Measurements from ENCODE around the gene ZDHHC9. TPM values are rescaled to one million over a fixed set of nuclear protein-coding genes. Genes with fewer than 3 reads are reported as not detected.

The ZDHHC9 gene
- total and polyA plus RNA-seq, 9 of the 15 experiments (the other 6 are each of a cell fraction or from before 2014, with no cell fraction given): 6.8 to 22.4 (median 9.1) TPM

DNA sequence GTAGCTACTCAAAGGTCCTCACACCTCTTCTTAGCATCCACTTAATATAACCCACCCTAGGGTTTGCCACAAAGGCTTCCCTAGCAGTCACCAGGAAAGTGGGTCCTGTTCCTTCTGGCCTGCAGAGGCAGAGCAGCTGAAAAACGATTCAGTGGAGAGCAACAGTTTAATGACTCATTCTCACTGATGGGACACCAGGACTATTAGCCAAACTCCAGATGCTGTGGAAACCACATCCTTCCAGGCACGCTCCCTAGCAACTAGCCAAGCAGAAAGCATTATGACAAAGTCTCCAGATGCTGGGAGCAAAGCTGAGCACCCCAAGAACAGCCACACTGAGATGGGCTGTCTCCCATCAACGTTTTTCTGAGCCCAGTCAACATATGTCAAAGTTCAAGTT is 32.0 kb upstream of the ZDHHC9 start:
- H3K27ac ChIP-seq (ENCODE audit: extremely low read depth, low read depth, low read length): no peak overlapping the region
- peaks cover 2 to 14% of the 10 kb centered on the region in 2 experiments; a peak in 2 of 5 replicates for H3K27me3 ChIP-seq (ENCODE audit: control insufficient read depth in 2 of 2, insufficient read depth in 2 of 2, low read length in 2 of 2)
- WGBS (ENCODE audit: insufficient coverage, low coverage, missing lambda C conversion rate): 0% methylated on average over 3 of the region's 3 CpGs
- in situ Hi-C loops (cut with MboI) (no loop called here), intact Hi-C loops (cut with micrococcal nuclease) (no loop called here)
- ChIA-PET CTCF (ENCODE audit: low intra/inter-chr PET ratio) (no interaction called here), POLR2A (no interaction called here)
- no peak overlapping the region for H2AFZ ChIP-seq (ENCODE audit: low read depth, low read length)
- TF ChIP-seq, protein P1, sequence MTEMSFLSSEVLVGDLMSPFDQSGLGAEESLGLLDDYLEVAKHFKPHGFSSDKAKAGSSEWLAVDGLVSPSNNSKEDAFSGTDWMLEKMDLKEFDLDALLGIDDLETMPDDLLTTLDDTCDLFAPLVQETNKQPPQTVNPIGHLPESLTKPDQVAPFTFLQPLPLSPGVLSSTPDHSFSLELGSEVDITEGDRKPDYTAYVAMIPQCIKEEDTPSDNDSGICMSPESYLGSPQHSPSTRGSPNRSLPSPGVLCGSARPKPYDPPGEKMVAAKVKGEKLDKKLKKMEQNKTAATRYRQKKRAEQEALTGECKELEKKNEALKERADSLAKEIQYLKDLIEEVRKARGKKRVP (CRISPR knock-in tag; IDR thresholded peaks at IDR 0.05): no peak
- TF ChIP-seq ELF1 (tag; IDR thresholded peaks at IDR 0.05) (no peak), POLR2AphosphoS5 (IDR thresholded peaks at IDR 0.05; ENCODE audit: control insufficient read depth, insufficient read depth, low read depth, low read length) (no peak), SMAD3 (CRISPR knock-in tag; conservative IDR thresholded peaks at IDR 0.05) (no peak), DPF2 (IDR thresholded peaks at IDR 0.05) (no peak), KDM1A (IDR thresholded peaks at IDR 0.05) (no peak), RAD51 (IDR thresholded peaks at IDR 0.05; ENCODE audit: borderline replicate concordance, low read depth) (no peak), ZNF830 (CRISPR knock-in tag; IDR thresholded peaks at IDR 0.05) (no peak), FIP1L1 (IDR thresholded peaks at IDR 0.05; ENCODE audit: low read depth, low read length, poor library complexity, severe bottlenecking) (no peak), MIER1 (IDR thresholded peaks at IDR 0.05; ENCODE audit: low read depth) (no peak), NFRKB (IDR thresholded peaks at IDR 0.05; ENCODE audit: low read depth) (no peak), RHOXF2B (CRISPR knock-in tag; conservative IDR thresholded peaks at IDR 0.05) (no peak), ZNF217 (CRISPR knock-in tag; IDR thresholded peaks at IDR 0.05) (no peak), PHF21A (IDR thresholded peaks at IDR 0.05; ENCODE audit: borderline replicate concordance, low read depth) (no peak), ZBED1 (IDR thresholded peaks at IDR 0.05) (no peak), EWSR1 (IDR thresholded peaks at IDR 0.05; ENCODE audit: borderline replicate concordance, low read depth, partially characterized antibody) (no peak), CREM (IDR thresholded peaks at IDR 0.05; ENCODE audit: low read depth) (no peak), CHD4 (IDR thresholded peaks at IDR 0.05; ENCODE audit: insufficient read depth, insufficient replicate concordance, low read depth, low read length, poor library complexity, severe bottlenecking) (no peak), LEF1 (IDR thresholded peaks at IDR 0.05) (no peak)
- TF ChIP-seq, protein P2, sequence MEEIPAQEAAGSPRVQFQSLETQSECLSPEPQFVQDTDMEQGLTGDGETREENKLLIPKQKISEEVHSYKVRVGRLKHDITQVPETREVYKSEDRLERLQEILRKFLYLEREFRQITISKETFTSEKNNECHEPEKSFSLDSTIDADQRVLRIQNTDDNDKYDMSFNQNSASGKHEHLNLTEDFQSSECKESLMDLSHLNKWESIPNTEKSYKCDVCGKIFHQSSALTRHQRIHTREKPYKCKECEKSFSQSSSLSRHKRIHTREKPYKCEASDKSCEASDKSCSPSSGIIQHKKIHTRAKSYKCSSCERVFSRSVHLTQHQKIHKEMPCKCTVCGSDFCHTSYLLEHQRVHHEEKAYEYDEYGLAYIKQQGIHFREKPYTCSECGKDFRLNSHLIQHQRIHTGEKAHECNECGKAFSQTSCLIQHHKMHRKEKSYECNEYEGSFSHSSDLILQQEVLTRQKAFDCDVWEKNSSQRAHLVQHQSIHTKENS (CRISPR knock-in tag; IDR thresholded peaks at IDR 0.05): no peak
- H3K9me1 ChIP-seq (ENCODE audit: control insufficient read depth, insufficient read depth, low read length): no peaks in the 10 kb centered on the region
- no peak overlapping the region for H3K4me3 ChIP-seq
- H3K36me3 ChIP-seq (ENCODE audit: control insufficient read depth, insufficient read depth, low read length): no peaks in the 10 kb centered on the region
- no peak overlapping the region for H3K9ac ChIP-seq (ENCODE audit: insufficient read depth in 1 of 2, low read depth in 2 of 2, low read length in 2 of 2)
- H3K4me1 ChIP-seq (replicated peaks in 1 of 2; ENCODE audit: control insufficient read depth in 2 of 2, insufficient read depth in 2 of 2, low read length in 2 of 2): no peaks in the 10 kb centered on the region
- no peaks in the 10 kb centered on the region for H3K9me3 ChIP-seq (replicated peaks; ENCODE audit: control insufficient read depth, insufficient read depth, low read depth, low read length)
- ATAC-seq (no peak), DNase-seq (ENCODE audit: extremely low read depth in 1 of 4, low spot score in 3 of 4) (no peak), FAIRE-seq (no peak)
- H3K79me2 ChIP-seq (ENCODE audit: control insufficient read depth, insufficient read depth, low read length): no peaks in the 10 kb centered on the region
- no peaks in the 10 kb centered on the region for H4K20me1 ChIP-seq (replicated peaks; ENCODE audit: control insufficient read depth, insufficient read depth, low read length)
- no TSS peak for BruUV-seq (replicated peaks)
- H3K4me2 ChIP-seq (ENCODE audit: insufficient read depth, low read length): no peak overlapping the region

Measured in K562 (cell line).